GM12892 (cell line): ENCODE results near the gene KIRREL3.

Experiments used
- POLR2A ChIP-seq: IDR thresholded peaks from 2 replicates; pipeline ENCODE4 v1.6.1; 2011; ENCODE audit warnings: low read depth, low read length, control low read depth
- POLR2AphosphoS5 ChIP-seq: IDR thresholded peaks from 2 replicates; pipeline ENCODE4 v1.6.1; 2011; ENCODE audit warnings: low read depth, low read length, control low read depth

GRCh38 chr11:126816645-126817044, 183.9 kb downstream of the KIRREL3 start:
- TF ChIP-seq POLR2A (no peak), POLR2AphosphoS5 (no peak)
